ENCODE results near the gene YKT6. TPM values are rescaled to one million over a fixed set of nuclear protein-coding genes. Genes with fewer than 3 reads are reported as not detected.

The YKT6 gene
- total RNA-seq, 1 donor from 2014 or later: 89.5 TPM

GRCh38 chr7:44259547-44260457 lies 59.0 kb downstream of the YKT6 start:
- no peaks in the 10 kb centered on the region for H3K36me3 Mint-ChIP-seq (ENCODE audit: unreplicated experiment)
- H3K27ac Mint-ChIP-seq (ENCODE audit: unreplicated experiment): no peak overlapping the region
- no peak overlapping the region for H3K4me3 Mint-ChIP-seq (ENCODE audit: unreplicated experiment)
- H3K9me3 Mint-ChIP-seq (ENCODE audit: unreplicated experiment): no peaks in the 10 kb centered on the region
- TF ChIP-seq CTCF (IDR thresholded peaks at IDR 0.05): no peak
- DNase-seq (ENCODE audit: extremely low spot score, unreplicated experiment): no peak
- H3K27me3 Mint-ChIP-seq (ENCODE audit: unreplicated experiment): peaks cover 3% of the 10 kb centered on the region
- peaks cover 11% of the 10 kb centered on the region for H3K4me1 Mint-ChIP-seq (ENCODE audit: unreplicated experiment)

- H3K4me1 Mint-ChIP-seq (ENCODE audit: unreplicated experiment): peaks cover 11% of the 10 kb centered on the region
- no peak for TF ChIP-seq CTCF (IDR thresholded peaks at IDR 0.05)
- H3K27me3 Mint-ChIP-seq (ENCODE audit: unreplicated experiment): peaks cover 15% of the 10 kb centered on the region
- no peaks in the 10 kb centered on the region for H3K36me3 Mint-ChIP-seq (ENCODE audit: unreplicated experiment)
- no peaks in the 10 kb centered on the region for H3K9me3 Mint-ChIP-seq (ENCODE audit: unreplicated experiment)
- no peak overlapping the region for H3K4me3 Mint-ChIP-seq (ENCODE audit: unreplicated experiment)
- no peak for DNase-seq (ENCODE audit: extremely low spot score, unreplicated experiment)
- H3K27ac Mint-ChIP-seq (ENCODE audit: unreplicated experiment): no peak overlapping the region
These were observed 60.5 kb downstream of the YKT6 start for GRCh38 chr7:44261240-44261639.

GRCh38 chr7:44262031-44262430 lies 61.3 kb downstream of the YKT6 start:
- Mint-ChIP-seq H3K36me3 (ENCODE audit: unreplicated experiment) (no peaks in the 10 kb centered on the region), H3K4me3 (ENCODE audit: unreplicated experiment) (no peak overlapping the region), H3K9me3 (ENCODE audit: unreplicated experiment) (no peaks in the 10 kb centered on the region), H3K27ac (ENCODE audit: unreplicated experiment) (no peak overlapping the region), H3K27me3 (ENCODE audit: unreplicated experiment) (peaks cover 19% of the 10 kb centered on the region), H3K4me1 (ENCODE audit: unreplicated experiment) (peaks cover 11% of the 10 kb centered on the region)
- DNase-seq (ENCODE audit: extremely low spot score, unreplicated experiment): no peak
- TF ChIP-seq CTCF (IDR thresholded peaks at IDR 0.05): no peak

GRCh38 chr7:44263326-44264082 lies 62.7 kb downstream of the YKT6 start:
- H3K9me3 Mint-ChIP-seq (ENCODE audit: unreplicated experiment): no peaks in the 10 kb centered on the region
- H3K4me1 Mint-ChIP-seq (ENCODE audit: unreplicated experiment): peaks cover 1% of the 10 kb centered on the region
- no peak for DNase-seq (ENCODE audit: extremely low spot score, unreplicated experiment)
- no peak overlapping the region for H3K27ac Mint-ChIP-seq (ENCODE audit: unreplicated experiment)
- no peak overlapping the region for H3K4me3 Mint-ChIP-seq (ENCODE audit: unreplicated experiment)
- H3K27me3 Mint-ChIP-seq (ENCODE audit: unreplicated experiment): peaks cover 30% of the 10 kb centered on the region
- no peak for TF ChIP-seq CTCF (IDR thresholded peaks at IDR 0.05)
- H3K36me3 Mint-ChIP-seq (ENCODE audit: unreplicated experiment): no peaks in the 10 kb centered on the region

Other genes with a start within 250 kb of the YKT6 start
- gene SPDYE1, start 203.1 kb upstream of the YKT6 start, total RNA-seq: not detected in 2 replicates
- gene DBNL, start 156.3 kb upstream of the YKT6 start, total RNA-seq: 94.5 and 106 TPM in 2 replicates
- 0.97 TPM in 1 of 2 replicates, not detected in the other for gene PGAM2, start 135.4 kb upstream of the YKT6 start, total RNA-seq
- gene POLM, start 118.4 kb upstream of the YKT6 start, total RNA-seq: 29.3 and 31.9 TPM in 2 replicates
- gene AEBP1, start 96.6 kb upstream of the YKT6 start, total RNA-seq: 781 and 794 TPM in 2 replicates
- gene POLD2, start 77.4 kb upstream of the YKT6 start, total RNA-seq: 59.2 and 63.0 TPM in 2 replicates
- not detected in 2 replicates for gene MYL7, start 59.6 kb upstream of the YKT6 start, total RNA-seq
- gene GCK, start 11.5 kb upstream of the YKT6 start, total RNA-seq: not detected in 2 replicates
- gene CAMK2B, start 124.6 kb downstream of the YKT6 start, total RNA-seq: not detected in 2 replicates